HepG2 (cell line): ENCODE measurements around the gene ZCCHC3. TPM values are rescaled to one million over a fixed set of nuclear protein-coding genes. Genes with fewer than 3 reads are reported as not detected.

ENCODE experiments used
- CC2D1A ChIP-seq: sonication (generic); formaldehyde crosslinking; IDR thresholded peaks from 2 replicates; pipeline ENCODE4 v1.8.1; 2023; ENCODE audit warnings: mild to moderate bottlenecking, missing genetic modification reagents
- DMAP1 ChIP-seq: IDR thresholded peaks from 2 replicates; pipeline ENCODE4 v1.6.1; 2016
- FOXK1 ChIP-seq: sonication (generic); formaldehyde crosslinking; IDR thresholded peaks from 2 replicates; pipeline ENCODE4 v1.4.0; 2020; ENCODE audit warnings: low read depth, missing genetic modification reagents, borderline replicate concordance
- IRF2 ChIP-seq: IDR thresholded peaks from 2 replicates; pipeline ENCODE4 v1.6.1; 2018; ENCODE audit warnings: missing genetic modification reagents, missing compliant biosample characterization
- KDM5A ChIP-seq: fragments of 200-600 bp; sonication (generic); IDR thresholded peaks from 2 replicates; pipeline ENCODE4 v1.7.0; 2018; ENCODE audit warnings: antibody characterized with exemption, mild to moderate bottlenecking, low read length, borderline replicate concordance
- MTF2 ChIP-seq: sonication (generic); formaldehyde crosslinking; IDR thresholded peaks from 2 replicates; pipeline ENCODE4 v1.5.0; 2020; ENCODE audit warnings: missing genetic modification reagents, borderline replicate concordance
- NFIC ChIP-seq: IDR thresholded peaks from 2 replicates; pipeline ENCODE4 v1.6.1; 2012; ENCODE audit warnings: mild to moderate bottlenecking, low read length, inconsistent platforms
- NR2F6 ChIP-seq, 2 experiments: IDR thresholded peaks; 2 replicates each; pipeline ENCODE4 v1.6.1; 2016; ENCODE audit warnings: antibody characterized with exemption in 1 of 2, mild to moderate bottlenecking in 1 of 2
- PRPF4 ChIP-seq: fragments of 200-400 bp; formaldehyde crosslinking; IDR thresholded peaks from 2 replicates; pipeline ENCODE4 v1.6.1; 2016; ENCODE audit warnings: low read length, low read depth; ENCODE audit not compliant: poor library complexity, severe bottlenecking
- SETDB1 ChIP-seq: sonication (generic); formaldehyde crosslinking; IDR thresholded peaks from 2 replicates; pipeline ENCODE4 v1.5.1; 2020; ENCODE audit warnings: missing genetic modification reagents, mild to moderate bottlenecking, borderline replicate concordance
- SOX5 ChIP-seq: IDR thresholded peaks from 2 replicates; pipeline ENCODE4 v1.6.1; 2016; ENCODE audit warnings: borderline replicate concordance
- THYN1 ChIP-seq: sonication (generic); formaldehyde crosslinking; IDR thresholded peaks from 2 replicates; pipeline ENCODE4 v1.8.1; 2023; ENCODE audit warnings: low read depth, mild to moderate bottlenecking, moderate library complexity, missing genetic modification reagents, borderline replicate concordance
- TRIM24 ChIP-seq: sonication (generic); formaldehyde crosslinking; IDR thresholded peaks from 2 replicates; pipeline ENCODE4 v1.8.0; 2022; ENCODE audit warnings: mild to moderate bottlenecking, missing genetic modification reagents
- ZNF17 ChIP-seq: sonication (generic); formaldehyde crosslinking; IDR thresholded peaks from 2 replicates; pipeline ENCODE4 v1.5.0; 2020; ENCODE audit warnings: mild to moderate bottlenecking, missing genetic modification reagents
- ZNF253 ChIP-seq: sonication (generic); formaldehyde crosslinking; IDR thresholded peaks from 2 replicates; pipeline ENCODE4 v1.8.0; 2022; ENCODE audit warnings: mild to moderate bottlenecking, missing genetic modification reagents, borderline replicate concordance
- ZNF354B ChIP-seq: sonication (generic); formaldehyde crosslinking; IDR thresholded peaks from 2 replicates; pipeline ENCODE4 v1.8.0; 2022; ENCODE audit warnings: mild to moderate bottlenecking, missing genetic modification reagents
- ZNF547 ChIP-seq: sonication (generic); formaldehyde crosslinking; IDR thresholded peaks from 2 replicates; pipeline ENCODE4 v1.5.1; 2020; ENCODE audit warnings: mild to moderate bottlenecking, missing genetic modification reagents
- ZNF777 ChIP-seq: sonication (generic); formaldehyde crosslinking; IDR thresholded peaks from 2 replicates; pipeline ENCODE4 v1.4.0; 2020; ENCODE audit warnings: missing genetic modification reagents
- ZSCAN21 ChIP-seq: sonication (generic); formaldehyde crosslinking; IDR thresholded peaks from 2 replicates; pipeline ENCODE4 v1.8.0; 2022; ENCODE audit warnings: mild to moderate bottlenecking, missing genetic modification reagents, moderate library complexity, borderline replicate concordance
- polyA plus RNA-seq, 8 experiments: library from polyadenylated mRNA; depleted of rRNA in 3 of 8; stranded (reverse) in 7 of 8; unstranded in 1 of 8; fragments of >200 nt; fragmentation: Illumina TruSeq in 4 of 8; extraction: Trizol in 4 of 8; gene quantifications; 2 replicates each; pipeline versions ENCODE4 v1.2.1 to v1.2.3, GENCODE V29; 2011 to 2016; ENCODE audit warnings: low read depth in 4 of 8, missing spikeins in 1 of 8, mixed read lengths in 1 of 8; ENCODE audit not compliant: insufficient read depth in 1 of 8
- total RNA-seq, 5 experiments: library from RNA; depleted of rRNA; stranded (reverse); fragments of >200 nt; fragmentation: Illumina TruSeq; extraction: Trizol; gene quantifications; 2 replicates each; pipeline ENCODE4 v1.2.3, GENCODE V29; 2016; ENCODE audit warnings: low read depth in 1 of 5
- TF ChIP-seq, protein P1 (sequence below): sonication (generic); formaldehyde crosslinking; IDR thresholded peaks from 2 replicates; pipeline ENCODE4 v1.8.0; 2022; ENCODE audit warnings: mild to moderate bottlenecking, missing genetic modification reagents, moderate library complexity
- TF ChIP-seq, protein P2 (sequence below): sonication (generic); formaldehyde crosslinking; IDR thresholded peaks from 2 replicates; pipeline ENCODE4 v1.8.1; 2023; ENCODE audit warnings: missing genetic modification reagents, inconsistent platforms, borderline replicate concordance
- TF ChIP-seq, protein P3 (sequence below): sonication (generic); formaldehyde crosslinking; IDR thresholded peaks from 2 replicates; pipeline ENCODE4 v1.5.0; 2020; ENCODE audit warnings: missing genetic modification reagents
- TF ChIP-seq, protein P4 (sequence below): sonication (generic); formaldehyde crosslinking; IDR thresholded peaks from 2 replicates; pipeline ENCODE4 v1.4.0; 2020; ENCODE audit warnings: missing genetic modification reagents

The ZCCHC3 gene
- total and polyA plus RNA-seq, 2 of the 13 experiments (the other 11 are each of a cell fraction or from before 2014, with no cell fraction given) = 46.6 to 63.0 TPM

DNA sequence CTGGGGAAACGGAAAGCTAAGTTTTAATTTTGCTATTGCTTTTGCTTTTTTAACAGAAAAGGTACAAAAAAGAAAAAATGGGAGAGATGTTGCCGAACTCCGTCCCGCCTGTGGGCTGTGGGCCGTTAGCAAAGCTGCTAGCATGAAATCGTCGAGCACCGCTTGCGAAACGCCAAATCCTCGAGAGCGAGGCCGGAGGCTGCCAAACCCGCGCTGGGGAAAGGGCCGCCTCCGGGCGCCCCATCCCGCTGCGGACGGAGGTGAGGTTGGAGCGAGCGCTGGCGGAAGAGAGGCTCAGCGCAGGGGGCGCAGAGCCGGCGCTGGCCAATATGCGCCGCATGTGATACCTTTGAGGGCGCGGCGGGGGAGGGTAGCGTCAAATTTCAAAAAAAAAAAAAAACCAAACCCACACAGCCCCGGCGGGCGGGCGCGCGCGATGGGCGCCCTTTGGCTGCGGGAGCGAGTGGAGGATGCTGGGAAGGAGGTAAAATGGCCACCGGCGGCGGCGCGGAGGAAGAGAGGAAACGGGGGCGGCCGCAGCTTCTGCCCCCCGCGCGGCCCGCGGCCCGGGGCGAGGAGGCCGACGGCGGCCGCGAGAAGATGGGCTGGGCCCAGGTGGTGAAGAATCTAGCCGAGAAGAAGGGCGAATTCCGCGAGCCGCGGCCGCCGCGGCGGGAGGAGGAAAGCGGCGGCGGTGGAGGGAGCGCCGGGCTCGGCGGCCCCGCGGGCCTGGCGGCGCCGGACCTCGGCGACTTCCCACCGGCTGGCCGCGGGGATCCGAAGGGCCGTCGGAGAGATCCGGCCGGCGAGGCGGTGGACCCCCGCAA is at the start of gene ZCCHC3 (continued):
- TF ChIP-seq, protein P1, sequence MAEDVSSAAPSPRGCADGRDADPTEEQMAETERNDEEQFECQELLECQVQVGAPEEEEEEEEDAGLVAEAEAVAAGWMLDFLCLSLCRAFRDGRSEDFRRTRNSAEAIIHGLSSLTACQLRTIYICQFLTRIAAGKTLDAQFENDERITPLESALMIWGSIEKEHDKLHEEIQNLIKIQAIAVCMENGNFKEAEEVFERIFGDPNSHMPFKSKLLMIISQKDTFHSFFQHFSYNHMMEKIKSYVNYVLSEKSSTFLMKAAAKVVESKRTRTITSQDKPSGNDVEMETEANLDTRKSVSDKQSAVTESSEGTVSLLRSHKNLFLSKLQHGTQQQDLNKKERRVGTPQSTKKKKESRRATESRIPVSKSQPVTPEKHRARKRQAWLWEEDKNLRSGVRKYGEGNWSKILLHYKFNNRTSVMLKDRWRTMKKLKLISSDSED (CRISPR knock-in tag) = peak; percentile 16; the same call in 1 of the 2 replicates
- TF ChIP-seq SOX5 (CRISPR knock-in tag) (peak; percentile 88), CC2D1A (peak; percentile 98), IRF2 (CRISPR knock-in tag) (peak; percentile 97), DMAP1 (CRISPR knock-in tag) (peak; percentile 94), KDM5A (peak; percentile 56), TRIM24 (CRISPR knock-in tag) (no peak), ZNF253 (peak; percentile 90), ZSCAN21 (CRISPR knock-in tag) (peak; percentile 93), SETDB1 (0 out of 2 replicates have a peak, but pooled peaks have one; percentile 28), FOXK1 (peak; percentile 87), NR2F6 (IDR thresholded peaks at IDR 0.05) (no peak), NR2F6 (CRISPR knock-in tag; IDR thresholded peaks at IDR 0.05) (peak; percentile 86), ZNF547 (CRISPR knock-in tag) (peak; percentile 100), THYN1 (no peak; the same call in 1 of the 2 replicates), ZNF354B (CRISPR knock-in tag) (no peak; the same call in 1 of the 2 replicates), ZNF777 (CRISPR knock-in tag) (peak; percentile 91), NFIC (no peak), ZNF17 (CRISPR knock-in tag) (0 out of 2 replicates have a peak, but pooled peaks have one; percentile 92), MTF2 (no peak; the same call in none of the 2 replicates), PRPF4 (no peak)
- TF ChIP-seq, protein P2, sequence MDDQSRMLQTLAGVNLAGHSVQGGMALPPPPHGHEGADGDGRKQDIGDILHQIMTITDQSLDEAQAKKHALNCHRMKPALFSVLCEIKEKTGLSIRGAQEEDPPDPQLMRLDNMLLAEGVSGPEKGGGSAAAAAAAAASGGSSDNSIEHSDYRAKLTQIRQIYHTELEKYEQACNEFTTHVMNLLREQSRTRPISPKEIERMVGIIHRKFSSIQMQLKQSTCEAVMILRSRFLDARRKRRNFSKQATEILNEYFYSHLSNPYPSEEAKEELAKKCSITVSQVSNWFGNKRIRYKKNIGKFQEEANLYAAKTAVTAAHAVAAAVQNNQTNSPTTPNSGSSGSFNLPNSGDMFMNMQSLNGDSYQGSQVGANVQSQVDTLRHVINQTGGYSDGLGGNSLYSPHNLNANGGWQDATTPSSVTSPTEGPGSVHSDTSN (CRISPR knock-in tag) = peak; percentile 75; the same call in 1 of the 2 replicates
- TF ChIP-seq, protein P3, sequence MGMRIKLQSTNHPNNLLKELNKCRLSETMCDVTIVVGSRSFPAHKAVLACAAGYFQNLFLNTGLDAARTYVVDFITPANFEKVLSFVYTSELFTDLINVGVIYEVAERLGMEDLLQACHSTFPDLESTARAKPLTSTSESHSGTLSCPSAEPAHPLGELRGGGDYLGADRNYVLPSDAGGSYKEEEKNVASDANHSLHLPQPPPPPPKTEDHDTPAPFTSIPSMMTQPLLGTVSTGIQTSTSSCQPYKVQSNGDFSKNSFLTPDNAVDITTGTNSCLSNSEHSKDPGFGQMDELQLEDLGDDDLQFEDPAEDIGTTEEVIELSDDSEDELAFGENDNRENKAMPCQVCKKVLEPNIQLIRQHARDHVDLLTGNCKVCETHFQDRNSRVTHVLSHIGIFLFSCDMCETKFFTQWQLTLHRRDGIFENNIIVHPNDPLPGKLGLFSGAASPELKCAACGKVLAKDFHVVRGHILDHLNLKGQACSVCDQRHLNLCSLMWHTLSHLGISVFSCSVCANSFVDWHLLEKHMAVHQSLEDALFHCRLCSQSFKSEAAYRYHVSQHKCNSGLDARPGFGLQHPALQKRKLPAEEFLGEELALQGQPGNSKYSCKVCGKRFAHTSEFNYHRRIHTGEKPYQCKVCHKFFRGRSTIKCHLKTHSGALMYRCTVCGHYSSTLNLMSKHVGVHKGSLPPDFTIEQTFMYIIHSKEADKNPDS (CRISPR knock-in tag) = no peak; the same call in 1 of the 2 replicates
- TF ChIP-seq, protein P4, sequence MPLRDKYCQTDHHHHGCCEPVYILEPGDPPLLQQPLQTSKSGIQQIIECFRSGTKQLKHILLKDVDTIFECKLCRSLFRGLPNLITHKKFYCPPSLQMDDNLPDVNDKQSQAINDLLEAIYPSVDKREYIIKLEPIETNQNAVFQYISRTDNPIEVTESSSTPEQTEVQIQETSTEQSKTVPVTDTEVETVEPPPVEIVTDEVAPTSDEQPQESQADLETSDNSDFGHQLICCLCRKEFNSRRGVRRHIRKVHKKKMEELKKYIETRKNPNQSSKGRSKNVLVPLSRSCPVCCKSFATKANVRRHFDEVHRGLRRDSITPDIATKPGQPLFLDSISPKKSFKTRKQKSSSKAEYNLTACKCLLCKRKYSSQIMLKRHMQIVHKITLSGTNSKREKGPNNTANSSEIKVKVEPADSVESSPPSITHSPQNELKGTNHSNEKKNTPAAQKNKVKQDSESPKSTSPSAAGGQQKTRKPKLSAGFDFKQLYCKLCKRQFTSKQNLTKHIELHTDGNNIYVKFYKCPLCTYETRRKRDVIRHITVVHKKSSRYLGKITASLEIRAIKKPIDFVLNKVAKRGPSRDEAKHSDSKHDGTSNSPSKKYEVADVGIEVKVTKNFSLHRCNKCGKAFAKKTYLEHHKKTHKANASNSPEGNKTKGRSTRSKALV (CRISPR knock-in tag) = peak; percentile 99
